22Rv1 (cell line): Measurements from ENCODE around the gene UVRAG.

ENCODE experiments used
- CTCF ChIP-seq: fragments of 450-650 bp; IDR thresholded peaks from 2 replicates; pipeline ENCODE4 v1.5.1; 2017; ENCODE audit warnings: mild to moderate bottlenecking
- ZFX ChIP-seq: fragments of 450-650 bp; IDR thresholded peaks from 2 replicates; pipeline ENCODE4 v1.6.1; 2017; ENCODE audit warnings: antibody characterized with exemption, borderline replicate concordance

- TF ChIP-seq CTCF, result no peak
- TF ChIP-seq ZFX, result no peak
Measured at GRCh38 chr11:76107971-76108370, 293.0 kb downstream of the UVRAG start.
